Suprapubic skin (tissue), 4 donors: Measurements from ENCODE around the gene CREB1.

Source experiments
- POLR2A ChIP-seq, 2 donors: fragments of 450-650 bp; IDR thresholded peaks; one replicate each; pipeline ENCODE4 v1.6.1; 2017; ENCODE audit warnings: antibody characterized with exemption in 2 of 2, mild to moderate bottlenecking in 2 of 2, moderate library complexity in 2 of 2
- POLR2AphosphoS5 ChIP-seq, 3 donors: sonication (generic); formaldehyde crosslinking; IDR thresholded peaks; one replicate each; pipeline ENCODE4 v1.6.1; 2017; ENCODE audit warnings: antibody characterized with exemption in 3 of 3
- TF ChIP-seq, protein P1 (sequence below), 2 donors: fragments of 200-600 bp in 1 of 2; fragments of 450-650 bp in 1 of 2; sonication (generic) in 1 of 2; IDR thresholded peaks; one replicate each; pipeline ENCODE4 v1.5.1; 2016 to 2019; ENCODE audit warnings: antibody characterized with exemption in 2 of 2, mild to moderate bottlenecking in 1 of 2, moderate library complexity in 1 of 2

DNA sequence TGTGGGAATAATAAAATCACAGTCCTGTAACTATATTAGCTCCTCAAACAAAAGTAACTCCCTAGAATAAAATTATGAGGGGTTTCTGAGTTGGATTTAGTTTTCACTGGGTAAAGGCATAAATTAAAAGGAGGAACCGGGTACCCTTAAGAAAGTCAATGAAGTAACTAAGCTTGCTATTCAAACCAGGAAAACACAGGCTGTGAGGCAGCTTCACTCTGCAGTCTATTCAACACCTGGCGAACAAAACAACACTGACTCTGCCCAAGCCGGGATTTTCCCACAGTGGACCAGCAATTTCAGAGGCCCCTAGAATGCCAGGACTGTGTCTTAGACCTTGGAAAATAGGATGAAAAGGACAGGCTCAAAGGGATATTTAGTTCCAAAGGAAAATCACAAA is 24.6 kb upstream of the CREB1 start:
- TF ChIP-seq, protein P1, sequence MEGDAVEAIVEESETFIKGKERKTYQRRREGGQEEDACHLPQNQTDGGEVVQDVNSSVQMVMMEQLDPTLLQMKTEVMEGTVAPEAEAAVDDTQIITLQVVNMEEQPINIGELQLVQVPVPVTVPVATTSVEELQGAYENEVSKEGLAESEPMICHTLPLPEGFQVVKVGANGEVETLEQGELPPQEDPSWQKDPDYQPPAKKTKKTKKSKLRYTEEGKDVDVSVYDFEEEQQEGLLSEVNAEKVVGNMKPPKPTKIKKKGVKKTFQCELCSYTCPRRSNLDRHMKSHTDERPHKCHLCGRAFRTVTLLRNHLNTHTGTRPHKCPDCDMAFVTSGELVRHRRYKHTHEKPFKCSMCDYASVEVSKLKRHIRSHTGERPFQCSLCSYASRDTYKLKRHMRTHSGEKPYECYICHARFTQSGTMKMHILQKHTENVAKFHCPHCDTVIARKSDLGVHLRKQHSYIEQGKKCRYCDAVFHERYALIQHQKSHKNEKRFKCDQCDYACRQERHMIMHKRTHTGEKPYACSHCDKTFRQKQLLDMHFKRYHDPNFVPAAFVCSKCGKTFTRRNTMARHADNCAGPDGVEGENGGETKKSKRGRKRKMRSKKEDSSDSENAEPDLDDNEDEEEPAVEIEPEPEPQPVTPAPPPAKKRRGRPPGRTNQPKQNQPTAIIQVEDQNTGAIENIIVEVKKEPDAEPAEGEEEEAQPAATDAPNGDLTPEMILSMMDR (IDR thresholded peaks at IDR 0.05) = no peak
- TF ChIP-seq POLR2AphosphoS5 (IDR thresholded peaks at IDR 0.05) (no peak), POLR2A (IDR thresholded peaks at IDR 0.05) (no peak)
